ENCODE data around the gene KDM8. TPM values are rescaled to one million over a fixed set of nuclear protein-coding genes. Genes with fewer than 3 reads are reported as not detected.
A peak's percentile ranks its signal among the peaks of the same experiment; 100 is the strongest.

Gene KDM8
- total RNA-seq, 2 donors from 2014 or later: 1.5 to 9.0 TPM

- no peak for TF ChIP-seq CTCF (IDR thresholded peaks at IDR 0.05)
- Histone ChIP-seq H3K4me1 (ENCODE audit: control insufficient read depth in 1 of 2, low read depth in 2 of 2) (peaks cover 52 to 63% of the 10 kb centered on the region in 2 donors), H3K27me3 (replicated peaks; ENCODE audit: insufficient read depth) (no peaks in the 10 kb centered on the region), H3K9me3 (no peaks in the 10 kb centered on the region), H3K36me3 (no peaks in the 10 kb centered on the region), H3K27ac (peak overlapping the region; percentile 84 to 90), H3K4me3 (no peak overlapping the region)
- DNase-seq (ENCODE audit: low spot score) (no peak), ATAC-seq (ENCODE audit: insufficient number of reproducible peaks, low FRiP score, low read depth) (no peak)
Measured at GRCh38 chr16:27241658-27242057, 38.3 kb downstream of the KDM8 start.

- Histone ChIP-seq H3K9me3 (no peaks in the 10 kb centered on the region), H3K36me3 (no peaks in the 10 kb centered on the region), H3K27ac (peak overlapping the region; percentile 84 to 90), H3K27me3 (replicated peaks; ENCODE audit: insufficient read depth) (no peaks in the 10 kb centered on the region), H3K4me1 (ENCODE audit: control insufficient read depth in 1 of 2, low read depth in 2 of 2) (peaks cover 52 to 65% of the 10 kb centered on the region in 2 donors), H3K4me3 (peak overlapping the region; percentile 69)
- no peak for TF ChIP-seq CTCF (IDR thresholded peaks at IDR 0.05)
- DNase-seq (ENCODE audit: low spot score) (no peak), ATAC-seq (ENCODE audit: insufficient number of reproducible peaks, low FRiP score, low read depth) (no peak)
Measured at GRCh38 chr16:27242398-27242797, 39.1 kb downstream of the KDM8 start.

- peak; percentile 77 for ATAC-seq (ENCODE audit: insufficient number of reproducible peaks, low FRiP score, low read depth)
- Histone ChIP-seq H3K27ac (peak overlapping the region; percentile 84 to 90), H3K9me3 (no peaks in the 10 kb centered on the region), H3K36me3 (no peaks in the 10 kb centered on the region), H3K4me1 (ENCODE audit: control insufficient read depth in 1 of 2, low read depth in 2 of 2) (peaks cover 48 to 65% of the 10 kb centered on the region in 2 donors), H3K27me3 (replicated peaks; ENCODE audit: insufficient read depth) (no peaks in the 10 kb centered on the region), H3K4me3 (peak overlapping the region; percentile 69)
- no peak for TF ChIP-seq CTCF (IDR thresholded peaks at IDR 0.05)
- peak; percentile 50 for DNase-seq (ENCODE audit: low spot score)
Measured at GRCh38 chr16:27242868-27243590, 39.7 kb downstream of the KDM8 start.

GRCh38 chr16:27243725-27244362, 40.5 kb downstream of the KDM8 start:
- DNase-seq (ENCODE audit: low spot score): no peak
- no peaks in the 10 kb centered on the region for H3K36me3 ChIP-seq
- no peaks in the 10 kb centered on the region for H3K9me3 ChIP-seq
- ATAC-seq (ENCODE audit: insufficient number of reproducible peaks, low FRiP score, low read depth): no peak
- TF ChIP-seq CTCF (IDR thresholded peaks at IDR 0.05): no peak
- H3K4me1 ChIP-seq (ENCODE audit: control insufficient read depth in 1 of 2, low read depth in 2 of 2): peaks cover 48 to 65% of the 10 kb centered on the region in 2 donors
- H3K4me3 ChIP-seq: peak overlapping the region; percentile 69
- peak overlapping the region; percentile 84 to 90 for H3K27ac ChIP-seq
- no peaks in the 10 kb centered on the region for H3K27me3 ChIP-seq (replicated peaks; ENCODE audit: insufficient read depth)

- Histone ChIP-seq H3K36me3 (no peaks in the 10 kb centered on the region), H3K27ac (peak overlapping the region; percentile 84 to 90), H3K4me3 (no peak overlapping the region), H3K9me3 (no peaks in the 10 kb centered on the region), H3K27me3 (replicated peaks; ENCODE audit: insufficient read depth) (no peaks in the 10 kb centered on the region), H3K4me1 (ENCODE audit: control insufficient read depth in 1 of 2, low read depth in 2 of 2) (peaks cover 48 to 65% of the 10 kb centered on the region in 2 donors)
- TF ChIP-seq CTCF (IDR thresholded peaks at IDR 0.05): no peak
- DNase-seq (ENCODE audit: low spot score) (no peak), ATAC-seq (ENCODE audit: insufficient number of reproducible peaks, low FRiP score, low read depth) (no peak)
Measured at GRCh38 chr16:27244363-27244755, 41.0 kb downstream of the KDM8 start.

Data from thoracic aorta (tissue), 2 donors.